Superior temporal gyrus (tissue), 1 donor: ENCODE data around the gene ZNF687.

Source experiments
- DNase-seq: peaks from one replicate; pipeline ENCODE4 v3.0.0-alpha.2; 2016; ENCODE audit errors: extremely low spot score

ZNF687 gene

GRCh38 chr1:151282883-151283725 is 1.0 kb downstream of the ZNF687 start:
- DNase-seq = no peak

DNA sequence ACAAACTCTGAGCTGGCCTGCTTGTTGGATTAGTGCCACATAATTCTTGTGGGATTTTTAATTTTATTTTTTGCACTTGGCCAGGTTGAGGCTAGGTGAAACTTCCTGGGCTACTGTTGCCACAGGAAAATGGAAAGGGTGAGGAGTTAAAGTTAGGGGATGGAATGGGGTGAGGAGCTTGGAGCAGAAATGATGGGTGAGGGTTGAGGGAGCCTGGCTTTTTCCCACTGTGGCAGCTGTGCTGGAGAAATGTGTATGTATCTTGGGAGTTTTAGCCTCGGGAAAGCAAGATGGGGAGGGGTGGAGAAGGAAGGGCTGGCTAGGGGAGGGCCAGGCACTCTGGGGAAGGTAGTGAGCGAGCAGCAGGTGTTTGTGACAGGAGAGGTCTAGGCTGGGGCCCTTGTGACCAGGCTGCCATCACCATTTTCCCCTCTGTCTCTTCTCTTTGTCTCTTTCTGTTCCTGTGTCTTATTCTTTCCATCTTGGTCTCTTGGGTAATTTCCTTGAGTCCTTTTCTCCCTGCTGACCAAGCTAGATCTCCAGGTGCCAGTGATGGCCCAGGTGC is 2.0 kb downstream of the ZNF687 start:
- no peak for DNase-seq

GRCh38 chr1:151286619-151287340 is 4.7 kb downstream of the ZNF687 start:
- DNase-seq = no peak

DNA sequence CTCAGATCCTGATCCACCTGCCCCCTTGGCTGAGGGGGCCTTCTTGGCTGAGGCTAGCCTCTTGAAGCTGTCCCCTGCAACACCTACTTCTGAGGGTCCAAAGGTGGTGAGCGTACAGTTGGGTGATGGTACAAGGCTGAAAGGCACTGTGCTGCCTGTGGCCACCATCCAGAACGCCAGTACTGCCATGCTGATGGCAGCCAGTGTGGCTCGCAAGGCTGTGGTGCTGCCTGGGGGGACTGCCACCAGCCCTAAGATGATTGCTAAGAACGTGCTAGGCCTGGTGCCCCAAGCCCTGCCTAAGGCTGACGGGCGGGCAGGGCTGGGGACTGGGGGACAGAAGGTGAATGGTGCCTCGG is 5.2 kb downstream of the ZNF687 start:
- DNase-seq = no peak

DNA sequence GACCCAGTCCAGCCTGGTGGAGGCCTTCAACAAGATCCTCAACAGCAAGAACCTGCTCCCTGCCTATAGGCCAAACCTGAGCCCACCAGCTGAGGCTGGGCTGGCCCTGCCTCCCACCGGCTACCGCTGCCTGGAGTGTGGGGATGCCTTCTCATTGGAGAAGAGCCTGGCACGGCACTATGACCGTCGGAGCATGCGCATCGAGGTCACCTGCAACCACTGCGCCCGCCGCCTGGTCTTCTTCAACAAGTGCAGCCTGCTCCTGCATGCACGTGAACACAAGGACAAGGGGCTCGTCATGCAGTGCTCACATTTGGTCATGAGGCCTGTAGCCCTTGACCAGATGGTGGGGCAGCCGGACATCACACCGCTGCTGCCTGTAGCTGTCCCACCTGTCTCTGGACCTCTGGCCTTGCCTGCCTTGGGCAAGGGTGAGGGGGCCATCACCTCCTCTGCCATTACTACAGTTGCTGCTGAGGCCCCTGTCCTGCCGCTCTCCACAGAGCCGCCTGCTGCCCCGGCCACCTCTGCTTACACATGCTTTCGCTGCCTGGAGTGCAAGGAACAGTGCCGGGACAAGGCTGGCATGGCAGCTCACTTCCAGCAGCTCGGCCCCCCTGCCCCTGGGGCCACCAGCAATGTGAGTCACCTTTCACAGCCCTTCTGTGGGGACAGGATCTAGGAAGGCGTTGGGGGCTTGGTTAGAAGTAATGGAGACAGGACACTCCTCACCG is 5.8 kb downstream of the ZNF687 start:
- no peak for DNase-seq

DNA sequence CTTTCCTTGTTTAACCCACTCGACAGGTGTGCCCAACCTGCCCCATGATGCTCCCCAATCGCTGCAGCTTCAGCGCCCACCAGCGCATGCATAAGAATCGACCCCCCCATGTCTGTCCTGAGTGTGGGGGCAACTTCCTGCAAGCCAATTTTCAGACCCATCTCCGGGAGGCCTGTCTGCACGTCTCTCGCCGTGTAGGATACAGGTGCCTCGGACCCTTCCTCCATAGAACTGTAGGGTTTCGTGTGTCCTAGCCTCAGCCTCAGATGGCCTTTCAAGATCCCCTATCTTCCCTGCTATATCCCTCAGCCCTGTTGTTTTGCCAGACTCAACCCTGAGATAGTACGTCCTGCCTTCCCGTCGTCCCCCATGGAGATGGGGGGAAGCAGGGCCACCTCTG is 6.4 kb downstream of the ZNF687 start:
- no peak for DNase-seq

GRCh38 chr1:151289080-151289935 is 7.2 kb downstream of the ZNF687 start:
- no peak for DNase-seq

DNA sequence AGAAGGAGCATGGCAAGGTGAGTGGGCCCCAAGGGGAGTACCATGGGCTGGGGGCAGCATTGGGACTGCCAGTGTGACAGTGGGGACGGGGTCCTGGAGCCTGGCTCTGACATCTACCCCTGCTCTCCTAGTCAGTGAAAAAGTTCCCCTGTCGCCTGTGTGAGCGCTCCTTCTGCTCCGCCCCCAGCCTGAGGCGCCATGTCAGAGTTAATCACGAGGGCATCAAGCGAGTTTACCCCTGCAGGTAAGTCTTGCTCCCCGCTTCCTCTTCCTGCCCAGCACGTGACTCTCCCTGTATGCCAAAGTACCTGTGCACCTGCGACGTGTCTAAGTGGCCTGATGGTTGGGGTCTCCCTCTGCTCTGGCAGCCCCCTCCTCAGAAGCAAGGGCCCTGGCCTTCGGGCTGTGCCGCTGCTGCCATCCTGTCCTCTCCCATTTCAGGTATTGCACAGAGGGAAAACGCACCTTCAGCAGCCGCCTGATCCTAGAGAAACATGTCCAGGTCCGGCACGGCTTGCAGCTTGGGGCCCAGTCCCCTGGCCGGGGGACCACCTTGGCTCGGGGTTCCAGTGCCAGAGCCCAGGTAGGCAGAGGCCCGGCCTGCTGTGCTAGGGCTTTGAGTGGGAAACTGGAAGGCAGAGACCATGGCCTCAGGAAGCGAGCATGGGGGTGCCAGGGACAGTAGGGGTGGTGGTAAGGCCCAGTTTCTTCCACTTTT is 8.1 kb downstream of the ZNF687 start:
- no peak for DNase-seq

DNA sequence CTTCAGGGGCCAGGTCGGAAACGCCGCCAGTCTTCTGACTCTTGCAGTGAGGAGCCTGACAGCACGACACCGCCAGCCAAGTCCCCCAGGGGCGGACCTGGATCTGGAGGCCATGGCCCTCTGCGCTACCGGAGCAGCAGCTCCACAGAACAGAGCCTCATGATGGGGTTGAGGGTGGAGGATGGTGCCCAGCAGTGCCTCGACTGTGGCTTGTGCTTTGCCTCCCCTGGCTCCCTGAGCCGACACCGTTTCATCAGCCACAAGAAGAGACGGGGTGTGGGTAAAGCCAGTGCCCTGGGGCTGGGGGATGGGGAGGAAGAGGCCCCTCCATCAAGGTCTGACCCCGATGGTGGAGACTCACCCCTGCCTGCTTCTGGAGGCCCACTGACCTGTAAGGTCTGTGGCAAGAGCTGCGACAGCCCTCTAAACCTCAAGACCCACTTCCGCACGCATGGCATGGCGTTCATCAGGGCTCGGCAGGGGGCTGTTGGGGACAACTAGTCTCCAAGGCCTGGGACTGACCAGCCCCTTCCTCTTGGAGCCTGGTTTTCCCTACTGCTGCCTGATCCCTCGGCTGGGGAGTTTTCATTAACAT is 8.7 kb downstream of the ZNF687 start:
- no peak for DNase-seq

DNA sequence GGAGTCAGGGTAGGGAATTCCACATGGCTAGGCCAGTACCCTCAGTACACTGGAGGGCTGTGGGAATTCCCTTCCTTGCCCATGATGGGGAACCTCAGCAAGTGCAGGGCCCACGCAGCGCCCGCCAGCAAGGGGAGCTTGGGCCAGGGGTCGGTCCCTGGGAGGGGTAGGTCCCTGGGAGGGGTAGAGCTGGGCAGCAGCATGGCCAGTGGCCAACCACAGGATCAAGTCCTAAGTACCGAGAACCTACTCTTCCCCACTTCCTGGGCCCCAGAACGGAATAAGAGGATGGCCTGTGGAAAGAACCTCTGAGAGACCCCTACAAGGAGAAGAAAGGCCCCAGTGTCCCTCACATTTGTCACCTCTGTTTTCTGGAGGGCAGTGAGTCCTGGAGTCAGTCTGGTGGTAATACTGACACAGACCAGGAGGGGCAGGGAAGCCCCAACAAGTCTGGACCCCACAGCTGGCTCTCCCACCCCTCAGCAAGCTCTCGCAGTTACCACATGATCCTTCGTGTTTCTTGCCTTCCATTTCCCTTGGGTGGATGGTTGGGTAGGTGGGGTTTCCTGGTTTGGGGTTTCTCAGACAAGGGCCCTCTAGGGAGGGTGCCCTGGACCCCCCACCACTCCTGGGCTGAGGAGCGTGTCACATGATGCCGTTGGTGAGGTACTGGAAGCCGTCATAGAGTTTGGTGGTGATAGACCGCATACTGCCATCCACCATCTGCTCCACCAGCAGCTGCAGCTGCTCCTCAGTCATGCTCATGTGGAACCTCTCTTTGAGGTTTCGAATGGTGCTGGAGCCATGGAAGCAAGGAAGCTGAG is 10.3 kb downstream of the ZNF687 start:
- DNase-seq = no peak

DNA sequence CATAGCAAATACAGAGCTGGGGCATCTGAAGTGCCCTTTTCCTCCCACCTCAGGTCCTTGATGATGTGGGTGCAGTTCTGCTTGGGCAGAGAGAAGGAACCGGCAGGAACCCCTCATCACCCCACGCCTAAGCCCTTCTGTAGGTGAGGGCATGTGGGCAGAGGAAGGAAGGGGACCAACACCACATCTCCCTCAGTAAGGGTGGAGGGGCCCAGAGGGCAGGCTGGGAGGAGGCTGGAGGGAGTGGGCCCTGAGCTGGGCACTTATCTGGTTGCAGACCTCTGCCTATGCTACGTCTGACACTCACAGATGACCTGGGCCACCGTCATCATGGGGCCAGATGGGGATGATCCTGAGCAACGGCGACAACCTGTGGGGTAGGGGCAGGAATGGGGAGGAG is 11.0 kb downstream of the ZNF687 start:
- DNase-seq = no peak

DNA sequence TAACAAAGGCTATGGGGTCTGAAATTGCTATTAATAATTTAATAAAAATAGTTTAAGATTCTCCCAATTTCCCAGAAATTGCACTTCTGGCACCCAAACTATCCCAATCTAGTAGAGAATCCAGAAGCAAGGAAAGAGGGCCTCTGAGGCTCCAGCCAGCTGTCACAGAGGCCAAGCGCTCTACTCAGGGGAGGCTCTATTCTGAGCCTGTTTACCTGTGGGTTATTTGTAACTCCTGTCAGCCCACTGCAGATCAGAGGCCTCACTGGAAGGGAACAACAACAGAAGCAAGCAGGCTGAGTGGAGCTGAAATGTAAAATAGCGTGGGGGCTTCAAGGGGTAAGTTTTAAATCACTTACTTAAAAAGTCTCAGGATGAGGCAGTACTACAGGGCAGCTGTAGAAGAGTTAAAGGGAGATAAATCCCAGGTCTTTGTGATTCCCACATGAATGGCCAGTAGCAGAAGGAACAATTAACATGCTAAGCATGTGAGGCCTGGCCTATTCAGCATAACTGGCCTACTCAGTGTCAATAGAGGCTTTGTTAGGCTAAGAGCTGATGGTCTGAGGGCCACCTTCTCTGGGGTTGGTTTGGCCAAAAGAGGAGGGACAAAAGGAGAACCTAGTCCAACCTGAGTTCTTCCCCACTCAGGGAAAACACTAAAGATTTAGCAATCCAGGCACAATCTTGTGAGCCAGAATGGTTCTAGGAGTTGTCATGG is 12.8 kb downstream of the ZNF687 start:
- DNase-seq = peak; percentile 86

DNA sequence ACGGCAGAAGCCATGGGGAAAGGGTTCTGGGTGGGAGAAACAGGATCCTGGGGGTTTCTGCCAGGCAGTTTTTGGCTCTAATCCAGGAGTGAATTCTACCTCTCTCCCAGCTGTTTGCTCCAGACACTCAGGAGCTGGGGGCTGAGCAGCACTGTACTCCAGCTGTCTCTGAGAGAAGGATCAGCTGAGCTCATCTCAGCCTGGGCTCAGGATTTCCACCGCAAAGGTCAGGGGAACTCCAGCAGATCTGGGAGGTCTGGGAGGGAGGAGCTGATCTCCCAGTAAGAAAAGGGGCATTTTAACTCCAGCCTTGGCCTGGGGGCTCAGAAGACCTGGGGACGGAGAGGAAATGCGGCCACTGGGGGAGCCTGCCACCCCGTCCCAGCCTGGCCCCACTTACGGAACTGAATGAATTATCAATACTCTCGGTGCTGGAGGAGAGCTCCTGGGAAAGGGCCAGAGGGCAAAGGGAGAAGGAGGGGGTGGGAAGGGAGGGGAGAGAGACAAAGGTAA is 27.8 kb downstream of the ZNF687 start:
- no peak for DNase-seq

- DNase-seq = no peak
These were observed 28.9 kb downstream of the ZNF687 start for GRCh38 chr1:151311011-151311410.

DNA sequence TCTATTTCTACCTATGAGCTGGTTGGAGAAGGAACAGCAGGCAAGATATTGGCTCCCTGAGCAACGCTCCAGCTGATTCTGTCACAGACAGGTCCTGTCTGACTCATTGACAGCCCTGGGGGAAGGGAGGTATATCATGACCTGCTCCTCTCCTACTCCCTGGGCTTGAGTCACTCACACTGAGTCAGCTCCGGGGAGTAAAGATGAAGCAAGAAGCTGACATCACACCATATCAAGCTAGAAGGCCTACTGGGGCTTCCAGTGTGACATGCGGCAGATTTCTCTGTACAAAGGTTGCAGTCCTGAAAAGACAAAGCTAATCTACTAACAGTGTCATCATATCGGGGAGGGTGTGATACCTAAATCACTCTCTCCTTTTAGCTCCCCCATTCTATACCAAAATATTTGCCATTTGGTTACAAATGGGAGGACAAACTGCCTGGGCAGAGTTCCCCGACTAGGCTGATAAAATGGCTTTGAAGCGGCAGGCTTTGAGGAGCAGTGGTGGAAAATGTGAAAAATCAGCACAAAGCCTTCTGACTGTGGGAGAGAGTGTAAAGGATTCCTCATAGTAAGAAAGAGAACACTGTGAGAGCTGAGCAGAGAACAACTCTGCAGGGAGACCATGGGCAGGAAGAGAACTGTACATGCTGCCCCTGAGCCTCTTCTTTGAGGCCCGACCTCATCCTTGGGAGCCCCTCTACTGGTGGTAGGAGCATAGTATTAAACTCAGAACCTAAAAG is 29.7 kb downstream of the ZNF687 start:
- DNase-seq = peak; percentile 67

GRCh38 chr1:151312411-151312810 is 30.3 kb downstream of the ZNF687 start:
- DNase-seq = no peak

DNA sequence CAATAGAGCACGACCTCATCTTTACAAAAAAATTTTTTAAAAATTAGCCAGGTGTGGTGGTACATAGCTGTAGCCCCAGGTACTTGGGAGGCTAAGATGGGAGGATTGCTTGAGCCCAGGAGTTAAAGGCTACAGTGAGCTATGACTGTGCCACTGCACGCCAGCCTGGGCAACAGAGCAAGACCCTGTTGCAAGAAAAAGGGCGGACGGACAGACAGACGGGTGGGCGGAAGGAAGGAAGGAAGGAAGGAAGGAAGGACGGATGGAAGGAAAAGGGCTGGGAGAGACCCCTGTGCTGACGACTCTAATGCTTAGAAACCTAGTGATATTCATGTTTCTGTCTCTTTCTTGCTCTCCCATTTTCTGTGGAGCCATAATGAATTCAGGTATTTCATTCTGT is 30.7 kb downstream of the ZNF687 start:
- DNase-seq = no peak

- peak; percentile 57 for DNase-seq
These were observed 31.4 kb downstream of the ZNF687 start for GRCh38 chr1:151313501-151313900.
